Progenitor cell of endocrine pancreas (in vitro differentiated cells): Measurements from ENCODE around the gene PRDM5. TPM values are rescaled to one million over a fixed set of nuclear protein-coding genes. Genes with fewer than 3 reads are reported as not detected.

Source experiments
- DNase-seq: peaks from one replicate; pipeline ENCODE4 v3.0.0; 2021; ENCODE audit warnings: low spot score; ENCODE audit not compliant: unreplicated experiment
- H3K27ac Mint-ChIP-seq: 2 replicates; pipeline ENCODE4 v1.8.0; 2021; ENCODE audit warnings: mild to moderate bottlenecking, moderate library complexity, mixed read lengths
- H3K27me3 Mint-ChIP-seq: 2 replicates; pipeline ENCODE4 v1.8.0; 2021; ENCODE audit warnings: mixed read lengths
- H3K36me3 Mint-ChIP-seq: 2 replicates; pipeline ENCODE4 v1.8.0; 2022; ENCODE audit warnings: mixed read lengths; ENCODE audit not compliant: insufficient read depth
- H3K4me1 Mint-ChIP-seq: 2 replicates; pipeline ENCODE4 v1.8.0; 2021; ENCODE audit warnings: low read depth, mixed read lengths
- H3K4me3 Mint-ChIP-seq: 2 replicates; pipeline ENCODE4 v1.8.0; 2021; ENCODE audit warnings: low read depth, mild to moderate bottlenecking, moderate library complexity, mixed read lengths
- H3K9me3 Mint-ChIP-seq: 2 replicates; pipeline ENCODE4 v1.8.0; 2021; ENCODE audit warnings: low read depth, mixed read lengths
- CTCF ChIP-seq: fragments of 200-600 bp; sonication (generic); IDR thresholded peaks from one replicate; pipeline ENCODE4 v1.5.0; 2021; ENCODE audit warnings: antibody characterized with exemption, mild to moderate bottlenecking; ENCODE audit not compliant: unreplicated experiment
- total RNA-seq: library from RNA; stranded (reverse); gene quantifications from 2 replicates; pipeline ENCODE4 v1.2.1, GENCODE V29; 2021

The PRDM5 gene
- total RNA-seq, 1 donor from 2014 or later: 18.9 TPM

- H3K4me3 Mint-ChIP-seq: no peak overlapping the region
- peaks cover 1% of the 10 kb centered on the region for H3K36me3 Mint-ChIP-seq
- H3K9me3 Mint-ChIP-seq: no peaks in the 10 kb centered on the region
- TF ChIP-seq CTCF: no peak
- DNase-seq: no peak
- H3K4me1 Mint-ChIP-seq: no peaks in the 10 kb centered on the region
- H3K27ac Mint-ChIP-seq: no peak overlapping the region
- no peaks in the 10 kb centered on the region for H3K27me3 Mint-ChIP-seq
Observed at GRCh38 chr4:120862432-120862831, 60.1 kb downstream of the PRDM5 start.

- DNase-seq: no peak
- no peak overlapping the region for H3K4me3 Mint-ChIP-seq
- TF ChIP-seq CTCF: no peak
- no peak overlapping the region for H3K27ac Mint-ChIP-seq
- no peaks in the 10 kb centered on the region for H3K27me3 Mint-ChIP-seq
- peaks cover 1% of the 10 kb centered on the region for H3K36me3 Mint-ChIP-seq
- no peaks in the 10 kb centered on the region for H3K4me1 Mint-ChIP-seq
- H3K9me3 Mint-ChIP-seq: no peaks in the 10 kb centered on the region
Observed at GRCh38 chr4:120861852-120862251, 60.7 kb downstream of the PRDM5 start.

- no peak for TF ChIP-seq CTCF
- H3K4me1 Mint-ChIP-seq: peaks cover 5% of the 10 kb centered on the region
- peaks cover 1% of the 10 kb centered on the region for H3K36me3 Mint-ChIP-seq
- H3K27me3 Mint-ChIP-seq: no peaks in the 10 kb centered on the region
- H3K4me3 Mint-ChIP-seq: no peak overlapping the region
- no peaks in the 10 kb centered on the region for H3K9me3 Mint-ChIP-seq
- DNase-seq: no peak
- H3K27ac Mint-ChIP-seq: no peak overlapping the region
Observed at GRCh38 chr4:120858776-120859175, 63.8 kb downstream of the PRDM5 start.

- peaks cover 5% of the 10 kb centered on the region for H3K4me1 Mint-ChIP-seq
- H3K36me3 Mint-ChIP-seq: peaks cover 1% of the 10 kb centered on the region
- DNase-seq: no peak
- no peaks in the 10 kb centered on the region for H3K27me3 Mint-ChIP-seq
- TF ChIP-seq CTCF: no peak
- no peak overlapping the region for H3K27ac Mint-ChIP-seq
- no peak overlapping the region for H3K4me3 Mint-ChIP-seq
- H3K9me3 Mint-ChIP-seq: no peaks in the 10 kb centered on the region
Observed at GRCh38 chr4:120857312-120857711, 65.2 kb downstream of the PRDM5 start.

GRCh38 chr4:120856294-120856693, 66.2 kb downstream of the PRDM5 start:
- no peak overlapping the region for H3K4me3 Mint-ChIP-seq
- no peak for TF ChIP-seq CTCF
- no peaks in the 10 kb centered on the region for H3K9me3 Mint-ChIP-seq
- no peak for DNase-seq
- no peaks in the 10 kb centered on the region for H3K36me3 Mint-ChIP-seq
- H3K4me1 Mint-ChIP-seq: peaks cover 5% of the 10 kb centered on the region
- peak overlapping the region; percentile 2 for H3K27ac Mint-ChIP-seq
- no peaks in the 10 kb centered on the region for H3K27me3 Mint-ChIP-seq
